ENCODE measurements around the gene PLD6.
"Not testable (repeated sequence)": the region's sequence is repeated elsewhere in the genome, so short reads cannot be mapped to it uniquely, and the experiment has no call there.

PLD6 gene

GRCh38 chr17:17206124-17206912, at the start of gene PLD6:
PLD6 (minus strand) TSS chr17:17206333; CDS start chr17:17206286, 47 bp downstream.
- DNase-seq (ENCODE audit: low read depth, low spot score) = peak; percentile 80

- not testable (repeated sequence) for DNase-seq (ENCODE audit: low read depth, low spot score)
These were observed 49.6 kb upstream of the PLD6 start for GRCh38 chr17:17255689-17256088.

- DNase-seq (ENCODE audit: low read depth, low spot score) = no peak
These were observed 47.9 kb upstream of the PLD6 start for GRCh38 chr17:17254036-17254435.

- no peak for DNase-seq (ENCODE audit: low read depth, low spot score)
These were observed 47.3 kb upstream of the PLD6 start for GRCh38 chr17:17253406-17253805.

- no peak for DNase-seq (ENCODE audit: low read depth, low spot score)
These were observed 46.1 kb upstream of the PLD6 start for GRCh38 chr17:17252149-17252661.

- no peak for DNase-seq (ENCODE audit: low read depth, low spot score)
These were observed 40.7 kb upstream of the PLD6 start for GRCh38 chr17:17246879-17247278.

GRCh38 chr17:17243163-17243562, 37.0 kb upstream of the PLD6 start:
- DNase-seq (ENCODE audit: low read depth, low spot score) = no peak

- DNase-seq (ENCODE audit: low read depth, low spot score) = no peak
These were observed 36.1 kb upstream of the PLD6 start for GRCh38 chr17:17242246-17242645.

- no peak for DNase-seq (ENCODE audit: low read depth, low spot score)
These were observed 35.5 kb upstream of the PLD6 start for GRCh38 chr17:17241656-17242055.

GRCh38 chr17:17239832-17240231, 33.7 kb upstream of the PLD6 start:
- DNase-seq (ENCODE audit: low read depth, low spot score) = no peak

- DNase-seq (ENCODE audit: low read depth, low spot score) = peak; percentile 81
These were observed 31.1 kb upstream of the PLD6 start, which contains the start of gene FLCN for GRCh38 chr17:17237026-17237799. FLCN (minus strand) TSS chr17:17237168; CDS start chr17:17228137, 9,031 bp downstream.

- no peak for DNase-seq (ENCODE audit: low read depth, low spot score)
These were observed 30.3 kb upstream of the PLD6 start for GRCh38 chr17:17236295-17237025.

- no peak for DNase-seq (ENCODE audit: low read depth, low spot score)
These were observed 29.4 kb upstream of the PLD6 start for GRCh38 chr17:17235212-17236174.

- DNase-seq (ENCODE audit: low read depth, low spot score) = no peak
These were observed 26.1 kb upstream of the PLD6 start for GRCh38 chr17:17232303-17232621.

GRCh38 chr17:17231621-17232302, 25.6 kb upstream of the PLD6 start:
- no peak for DNase-seq (ENCODE audit: low read depth, low spot score)

GRCh38 chr17:17229416-17230384, 23.6 kb upstream of the PLD6 start:
- no peak for DNase-seq (ENCODE audit: low read depth, low spot score)

GRCh38 chr17:17228521-17229279, 22.6 kb upstream of the PLD6 start:
- DNase-seq (ENCODE audit: low read depth, low spot score) = no peak
